Bone marrow (tissue), 2 donors: ENCODE measurements around the gene AMPD1.
A peak's percentile ranks its signal among the peaks of the same experiment; 100 is the strongest.

Source experiments
- DNase-seq, 2 donors: peaks; one replicate each; lab custom pipeline; 2025; lab: John Stamatoyannopoulos, UW

The AMPD1 gene

DNA sequence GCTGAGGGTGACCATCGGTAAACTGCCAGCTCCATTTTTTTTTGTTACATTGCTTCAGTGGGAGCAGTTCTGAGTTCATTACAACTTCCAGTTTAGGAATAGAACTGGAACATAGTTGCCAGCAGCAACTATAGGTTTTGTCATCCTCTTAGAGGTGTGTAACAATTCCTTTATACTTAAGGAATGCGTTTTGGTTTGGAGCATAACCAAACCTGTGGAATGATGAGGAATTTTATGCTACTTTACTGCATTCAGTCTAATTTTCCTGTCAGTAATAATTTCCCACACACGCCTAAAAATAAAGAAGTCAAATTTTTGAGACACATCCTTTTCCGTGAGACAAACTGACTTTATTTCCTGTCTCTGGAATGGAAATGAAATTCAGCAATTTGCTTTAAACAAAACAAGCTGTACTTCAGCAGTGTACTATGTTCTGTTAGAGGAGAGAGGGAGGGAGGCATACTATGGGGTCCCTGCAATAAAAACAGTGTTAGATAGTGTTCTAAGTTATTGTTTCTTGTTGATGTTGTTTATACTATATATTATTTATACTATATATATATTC lies 4.8 kb upstream of the AMPD1 start:
- no peak for DNase-seq

DNA sequence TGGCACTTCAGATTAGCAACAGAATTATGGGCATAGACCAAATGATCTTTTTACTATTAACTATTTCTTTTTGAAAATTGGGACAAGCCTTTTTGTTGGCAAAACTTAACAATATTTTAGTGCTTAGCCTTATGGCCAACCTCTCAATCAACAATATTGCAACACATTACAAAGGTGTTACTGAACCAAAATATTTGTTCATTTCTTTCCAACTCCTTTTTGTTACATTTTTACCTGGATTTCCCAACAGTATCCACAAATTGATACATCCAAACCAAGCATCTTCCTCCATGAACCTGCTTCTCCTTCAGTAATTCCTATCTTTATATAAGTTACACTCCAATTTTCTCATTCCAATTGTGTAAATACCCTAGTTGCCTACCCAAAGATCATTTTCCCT lies 1.5 kb upstream of the AMPD1 start:
- DNase-seq = no peak

- no peak for DNase-seq
Observed at GRCh38 chr1:114694540-114695310, 621 bp downstream of the AMPD1 start.

GRCh38 chr1:114692947-114693346 lies 2.4 kb downstream of the AMPD1 start:
- DNase-seq = no peak

- DNase-seq = no peak
Observed at GRCh38 chr1:114691061-114691460, 4.3 kb downstream of the AMPD1 start.

- DNase-seq = no peak
Observed at GRCh38 chr1:114690148-114690547, 5.2 kb downstream of the AMPD1 start.

DNA sequence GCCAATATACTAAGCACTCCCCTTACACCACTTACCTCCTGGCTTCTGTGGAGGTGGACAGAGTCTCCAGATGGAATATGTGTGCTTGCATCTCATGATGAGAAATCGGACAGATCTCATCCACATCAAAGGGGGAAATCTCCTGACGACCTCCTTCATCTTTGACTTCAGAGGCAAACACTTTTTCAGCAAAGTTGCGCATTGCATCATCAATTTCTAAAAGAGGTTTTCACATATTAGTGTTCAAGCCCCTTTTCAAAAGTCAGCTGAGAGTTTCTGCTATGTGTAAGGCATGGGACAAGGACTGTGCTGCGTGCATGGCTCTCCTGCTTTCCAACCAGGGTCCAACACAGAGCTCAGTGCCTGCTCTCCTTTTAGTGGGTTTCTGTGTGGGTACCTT lies 6.8 kb downstream of the AMPD1 start:
- DNase-seq = no peak

DNA sequence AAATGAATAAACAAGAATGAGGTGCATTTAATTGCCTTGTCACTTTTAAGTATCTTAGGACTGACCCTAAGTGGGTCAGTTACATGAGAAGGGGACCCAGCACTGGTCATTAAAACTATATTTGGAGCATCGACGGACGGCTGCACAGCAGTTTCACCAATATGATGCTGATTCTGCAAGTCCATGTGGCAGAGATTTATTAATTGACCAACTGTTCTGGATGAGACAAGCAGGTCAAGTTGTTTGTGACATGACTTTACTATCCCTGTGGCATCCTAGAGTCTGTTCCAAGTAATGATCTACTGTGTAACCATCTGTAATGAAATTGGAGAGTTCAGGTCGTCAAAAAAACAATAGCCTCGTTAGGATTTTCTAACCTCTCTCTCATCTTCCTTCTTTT lies 9.5 kb downstream of the AMPD1 start:
- no peak for DNase-seq

- DNase-seq = no peak
Observed at GRCh38 chr1:114677691-114678090, 17.7 kb downstream of the AMPD1 start.

GRCh38 chr1:114676115-114676514 lies 19.2 kb downstream of the AMPD1 start:
- no peak for DNase-seq

DNA sequence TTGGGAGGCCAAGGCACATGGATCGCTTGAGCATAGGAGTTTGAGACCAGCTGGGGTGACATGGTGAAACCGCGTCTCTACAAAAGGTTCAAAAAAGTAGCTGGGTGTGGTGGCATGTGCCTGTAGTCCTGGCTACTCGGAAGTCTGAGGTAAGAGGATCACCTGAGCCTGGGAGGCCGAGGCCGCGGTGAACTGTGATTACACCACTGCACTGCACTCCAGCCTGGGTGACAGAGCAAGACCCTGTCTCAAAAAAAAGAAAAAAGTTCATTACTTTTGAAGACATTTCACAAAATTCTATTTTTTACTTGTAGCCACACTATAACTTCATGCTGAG lies 23.4 kb downstream of the AMPD1 start:
- DNase-seq = no peak

- DNase-seq = no peak
Observed at GRCh38 chr1:114671011-114671938, 24.1 kb downstream of the AMPD1 start.

DNA sequence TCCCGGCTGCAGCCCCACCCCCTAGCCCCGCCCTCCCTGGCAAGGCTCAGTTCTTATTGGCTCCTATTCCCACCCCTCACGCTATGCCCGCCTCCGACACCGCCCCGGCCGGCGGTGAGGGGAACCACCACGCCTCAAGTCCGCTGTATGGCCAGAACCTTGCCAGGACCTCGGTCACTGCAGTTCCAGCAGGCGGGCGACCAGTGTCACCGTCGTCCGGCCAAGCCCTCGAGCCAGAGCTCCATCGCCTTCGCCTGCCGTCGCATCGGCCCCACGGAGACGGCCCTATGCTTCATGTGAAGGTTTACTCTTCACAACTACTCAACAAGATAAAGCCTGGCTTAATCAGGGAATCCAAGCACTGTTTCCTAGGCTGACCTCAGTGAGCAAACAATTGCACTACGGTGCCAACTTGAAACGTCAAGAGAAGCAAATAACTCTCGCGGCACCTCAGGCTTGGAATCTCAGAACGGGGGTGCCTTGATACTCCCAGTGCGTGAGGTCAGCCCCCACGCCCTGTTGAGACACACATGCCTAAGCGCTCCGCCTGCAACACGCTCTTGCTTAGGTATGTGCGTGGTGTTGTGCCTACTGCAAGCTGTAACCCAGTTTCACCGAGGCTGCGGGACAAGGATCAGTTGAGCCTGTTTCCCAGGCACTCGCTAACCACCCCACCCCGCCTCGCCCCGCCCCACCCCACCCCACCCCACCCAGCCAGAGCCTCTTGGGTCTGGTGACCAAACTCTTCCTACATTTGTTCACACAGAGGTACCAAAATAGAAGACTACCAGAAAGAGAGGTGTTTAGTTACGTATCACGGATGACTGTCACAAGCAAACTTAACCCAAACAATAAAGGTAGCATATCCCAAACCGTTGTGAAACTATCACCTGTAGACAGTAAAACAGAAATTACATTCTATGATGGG lies 25.0 kb downstream of the AMPD1 start:
- DNase-seq = peak in 1 of 2 donors; percentile 73

DNA sequence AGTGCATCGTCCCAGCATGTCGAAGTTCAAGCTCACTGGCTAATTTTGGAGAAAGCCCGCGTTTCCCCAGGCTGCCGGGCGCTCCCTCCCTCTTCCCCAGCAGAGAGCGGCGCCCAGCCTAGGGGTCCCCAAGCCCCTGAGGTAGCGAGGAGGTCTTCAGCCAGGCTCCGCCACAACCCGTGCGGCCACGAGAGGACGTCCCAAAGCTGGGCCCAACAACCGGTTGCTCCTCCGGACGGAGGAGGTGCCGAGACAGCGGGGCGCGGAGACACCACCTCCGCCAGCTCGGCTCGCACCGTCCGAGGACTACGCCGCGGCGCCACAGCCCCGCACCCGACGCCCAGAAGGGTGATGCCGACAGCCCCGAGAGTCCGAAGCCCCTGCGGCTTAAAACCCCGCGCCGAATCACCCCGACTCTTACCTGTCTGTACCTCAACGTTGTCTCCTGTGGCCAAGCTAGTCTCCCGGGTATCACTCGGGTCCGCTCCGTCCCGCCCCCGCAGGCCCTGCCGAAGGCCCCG lies 25.7 kb downstream of the AMPD1 start, which contains the start of gene DENND2C:
Gene DENND2C, minus strand, starts transcription at position 488 of the 521 bp plus-strand sequence. CDS start 44,065 bp downstream, outside the sequence.
- DNase-seq = no peak

DNA sequence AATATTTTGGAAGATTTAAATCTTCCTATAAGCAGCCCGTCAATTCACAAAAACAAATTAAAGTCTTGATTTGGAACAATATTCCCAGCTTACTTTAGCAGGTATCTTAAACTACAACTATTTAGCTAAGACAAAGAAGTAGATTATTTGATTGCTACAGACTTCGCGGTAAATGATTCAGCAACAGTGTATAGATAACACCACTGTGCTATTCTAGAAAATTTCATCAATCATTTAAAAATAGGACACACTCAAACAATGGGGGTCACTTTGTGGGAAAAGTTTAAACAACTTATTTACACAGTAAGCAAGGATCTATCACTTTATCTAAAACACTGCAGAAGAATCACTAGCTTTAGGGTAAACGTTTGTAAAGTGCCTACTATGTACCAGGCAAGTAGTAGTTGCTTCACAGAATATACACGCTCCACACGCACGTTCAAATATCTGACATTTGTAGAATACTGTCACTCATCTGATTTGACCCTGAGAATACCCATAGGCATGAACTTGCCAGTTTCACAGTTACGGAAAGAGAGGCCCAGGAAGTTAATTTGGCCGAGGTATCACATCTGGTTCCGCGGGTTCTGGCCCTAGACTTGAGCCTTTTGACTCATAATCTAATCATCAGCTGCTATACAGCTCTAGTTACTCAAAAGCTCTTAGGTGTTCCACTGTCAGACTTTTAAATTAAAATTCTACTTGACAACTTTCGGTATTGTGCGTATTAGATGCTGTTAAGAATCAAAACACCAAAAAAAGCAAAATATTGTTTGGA lies 26.4 kb downstream of the AMPD1 start:
- DNase-seq = no peak

GRCh38 chr1:114668373-114668772 lies 27.0 kb downstream of the AMPD1 start:
- no peak for DNase-seq

DNA sequence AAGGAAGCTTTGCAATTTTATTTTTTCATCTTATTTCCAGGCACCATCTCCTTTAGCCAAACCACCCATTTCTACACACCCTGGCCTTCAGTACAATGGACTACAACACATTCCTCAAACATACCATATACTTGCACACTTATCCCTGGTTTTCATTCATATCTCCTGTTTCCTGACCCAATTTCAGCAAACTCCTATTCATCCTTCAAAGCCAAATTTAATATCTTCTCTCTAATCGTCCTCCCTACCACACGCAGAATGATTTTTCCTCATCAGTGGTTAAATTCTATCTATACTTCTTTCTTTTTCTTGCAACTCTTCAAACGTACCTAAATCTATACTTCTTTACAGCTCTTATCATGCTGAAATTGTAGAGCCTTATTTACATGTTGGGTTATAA lies 28.4 kb downstream of the AMPD1 start:
- no peak for DNase-seq

DNA sequence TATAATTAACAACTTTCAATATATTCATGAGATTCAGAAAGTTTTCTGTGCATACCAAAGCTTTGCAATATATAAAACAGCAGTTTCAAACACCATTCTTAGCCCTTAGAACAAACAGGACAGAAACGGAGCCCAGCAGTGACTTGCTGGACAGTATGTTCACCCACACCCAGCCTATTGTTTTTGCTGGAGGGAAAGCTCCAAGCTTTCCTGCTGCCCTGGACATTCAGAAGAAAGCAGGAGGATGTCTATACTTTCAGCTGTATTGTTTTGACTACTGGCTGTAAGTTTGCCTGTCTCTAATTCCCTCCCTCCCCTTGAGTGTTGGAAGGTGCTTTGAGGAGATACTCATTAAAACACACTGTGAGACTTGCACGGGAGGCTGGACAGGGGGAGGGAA lies 35.1 kb downstream of the AMPD1 start:
- no peak for DNase-seq

DNA sequence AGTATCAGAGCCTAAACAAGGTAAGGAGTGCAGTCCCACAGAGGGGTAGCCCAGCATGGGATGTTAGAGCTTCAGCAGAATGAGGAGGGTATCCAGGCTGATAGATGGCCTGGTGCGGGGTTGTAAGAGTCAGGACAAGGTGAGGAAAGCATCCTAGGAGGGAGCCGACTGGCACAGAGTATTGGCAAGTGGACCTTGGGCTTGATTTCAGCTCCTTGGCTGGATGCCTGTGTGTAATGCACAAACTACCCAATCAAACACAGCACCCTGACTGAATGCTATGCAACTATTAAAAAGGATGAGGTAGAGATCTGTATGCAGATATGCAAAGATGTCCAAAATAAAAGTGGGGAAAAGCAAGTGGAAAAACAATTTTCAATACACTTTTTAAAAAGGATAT lies 43.5 kb downstream of the AMPD1 start:
- no peak for DNase-seq

DNA sequence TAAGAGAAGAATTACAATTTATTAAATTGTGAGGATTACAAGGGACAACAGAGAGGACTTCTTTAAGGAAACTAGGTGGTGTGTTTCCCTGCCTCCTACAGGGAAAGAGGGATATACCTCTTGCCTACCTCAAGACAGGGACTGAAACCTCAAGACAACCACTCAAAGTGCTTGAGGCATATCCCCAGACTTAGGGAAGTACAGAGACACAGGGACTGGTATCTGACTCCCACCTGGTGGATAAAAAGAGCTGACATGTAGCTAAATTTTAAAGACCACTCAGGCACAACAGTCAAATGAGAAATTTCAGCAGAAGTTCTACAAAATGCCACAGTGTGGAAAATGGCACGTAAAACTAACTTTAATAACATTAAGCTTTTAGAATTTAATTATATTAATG lies 46.8 kb downstream of the AMPD1 start:
- DNase-seq = no peak

DNA sequence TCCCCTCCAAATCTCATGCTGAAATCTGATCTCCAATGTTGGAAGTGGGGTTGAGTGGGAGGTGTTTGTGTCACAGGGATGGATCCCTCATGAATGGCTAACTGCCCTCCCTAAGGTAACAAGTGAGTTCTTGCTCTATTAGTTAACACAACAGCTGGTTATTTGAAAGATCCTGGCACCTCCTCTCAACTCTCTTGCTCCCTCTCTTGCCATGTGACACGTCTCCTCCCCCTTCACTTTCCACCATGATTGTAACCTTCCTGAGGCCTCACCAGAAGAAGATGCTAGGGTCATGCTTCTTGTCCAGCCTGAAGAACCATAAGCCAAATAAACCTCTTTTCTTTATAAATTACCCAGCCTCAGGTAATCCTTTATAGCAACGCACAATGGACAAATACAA lies 54.0 kb downstream of the AMPD1 start:
- no peak for DNase-seq
